AG09309 (cell line): ENCODE data around the gene ADCK1.

Experiments used
- DNase-seq: peaks from one replicate; pipeline ENCODE4 v3.0.0-alpha.2; 2010; ENCODE audit warnings: low read depth
- H3K4me3 ChIP-seq: 2 replicates; pipeline ENCODE4 v1.5.1; 2011; ENCODE audit warnings: mild to moderate bottlenecking, low read depth, low read length, moderate library complexity; ENCODE audit not compliant: control insufficient read depth
- TF ChIP-seq, protein P1 (sequence below): IDR thresholded peaks from 2 replicates; pipeline ENCODE4 v1.5.1; 2011; ENCODE audit warnings: mild to moderate bottlenecking, low read depth, low read length, inconsistent platforms; ENCODE audit not compliant: insufficient read depth, control insufficient read depth; ENCODE audit errors: missing control alignments

The ADCK1 gene

DNA sequence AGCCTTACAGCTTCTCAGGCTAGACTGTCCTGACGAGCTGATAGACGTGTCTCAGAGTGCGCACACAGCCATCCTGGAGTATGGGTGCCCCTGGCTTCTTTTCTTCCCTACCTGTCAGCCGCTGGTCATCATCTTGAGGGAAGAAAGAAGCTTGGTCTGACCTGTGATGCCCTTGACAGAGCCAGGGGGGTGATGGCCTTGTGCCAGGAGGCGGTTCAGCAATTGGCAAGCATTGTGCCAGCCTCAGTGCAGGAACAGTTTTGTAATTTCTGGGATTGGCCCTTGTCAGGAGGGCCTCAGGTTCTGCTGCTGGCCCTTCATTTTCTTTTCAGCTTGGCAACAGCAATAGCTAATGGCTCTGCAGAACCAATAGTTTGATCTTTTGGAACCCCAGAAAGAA is 80.1 kb downstream of the ADCK1 start:
- H3K4me3 ChIP-seq = no peak overlapping the region
- TF ChIP-seq, protein P1, sequence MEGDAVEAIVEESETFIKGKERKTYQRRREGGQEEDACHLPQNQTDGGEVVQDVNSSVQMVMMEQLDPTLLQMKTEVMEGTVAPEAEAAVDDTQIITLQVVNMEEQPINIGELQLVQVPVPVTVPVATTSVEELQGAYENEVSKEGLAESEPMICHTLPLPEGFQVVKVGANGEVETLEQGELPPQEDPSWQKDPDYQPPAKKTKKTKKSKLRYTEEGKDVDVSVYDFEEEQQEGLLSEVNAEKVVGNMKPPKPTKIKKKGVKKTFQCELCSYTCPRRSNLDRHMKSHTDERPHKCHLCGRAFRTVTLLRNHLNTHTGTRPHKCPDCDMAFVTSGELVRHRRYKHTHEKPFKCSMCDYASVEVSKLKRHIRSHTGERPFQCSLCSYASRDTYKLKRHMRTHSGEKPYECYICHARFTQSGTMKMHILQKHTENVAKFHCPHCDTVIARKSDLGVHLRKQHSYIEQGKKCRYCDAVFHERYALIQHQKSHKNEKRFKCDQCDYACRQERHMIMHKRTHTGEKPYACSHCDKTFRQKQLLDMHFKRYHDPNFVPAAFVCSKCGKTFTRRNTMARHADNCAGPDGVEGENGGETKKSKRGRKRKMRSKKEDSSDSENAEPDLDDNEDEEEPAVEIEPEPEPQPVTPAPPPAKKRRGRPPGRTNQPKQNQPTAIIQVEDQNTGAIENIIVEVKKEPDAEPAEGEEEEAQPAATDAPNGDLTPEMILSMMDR = no peak
- DNase-seq = no peak

DNA sequence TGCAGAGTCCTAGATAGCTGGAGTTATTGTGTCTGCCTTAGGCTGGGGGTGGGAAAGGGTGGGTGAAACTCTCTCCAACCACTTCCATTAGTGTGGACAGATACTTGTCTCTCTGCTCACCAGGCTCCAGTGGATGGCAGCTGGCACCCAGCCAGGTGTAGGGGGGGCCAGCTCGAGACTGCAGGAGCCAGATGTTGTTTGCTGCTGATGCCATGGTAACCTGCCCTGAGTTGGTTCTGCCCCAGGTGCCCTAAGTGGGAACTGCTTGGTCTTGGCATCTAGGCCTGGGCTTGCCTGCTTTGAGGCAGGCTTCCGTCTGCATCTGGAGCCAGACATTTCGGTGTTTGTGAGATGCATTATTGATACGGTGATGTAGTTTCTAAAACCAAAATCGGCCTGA is 82.2 kb downstream of the ADCK1 start:
- no peak overlapping the region for H3K4me3 ChIP-seq
- TF ChIP-seq, protein P1 = no peak
- DNase-seq = no peak

DNA sequence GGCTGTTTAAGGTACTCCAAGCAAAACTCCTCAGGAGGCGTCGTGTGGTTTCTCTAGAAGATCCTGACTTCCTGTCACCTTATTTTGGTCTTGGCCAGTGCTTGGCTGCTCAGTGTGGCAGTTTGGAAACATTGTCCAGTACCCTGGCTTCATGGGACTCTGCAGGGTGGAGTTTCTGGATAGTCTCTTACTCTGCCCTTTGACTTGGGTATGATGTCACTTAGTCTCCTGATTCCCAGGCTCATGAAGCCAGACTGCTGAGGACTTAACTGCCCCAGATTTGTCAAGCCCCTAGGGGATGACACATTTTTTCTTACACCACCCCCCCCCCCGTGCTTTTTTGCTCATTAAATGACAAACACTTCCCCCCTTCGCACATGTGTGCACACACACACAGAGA is 82.7 kb downstream of the ADCK1 start:
- TF ChIP-seq, protein P1 = no peak
- no peak for DNase-seq
- no peak overlapping the region for H3K4me3 ChIP-seq

DNA sequence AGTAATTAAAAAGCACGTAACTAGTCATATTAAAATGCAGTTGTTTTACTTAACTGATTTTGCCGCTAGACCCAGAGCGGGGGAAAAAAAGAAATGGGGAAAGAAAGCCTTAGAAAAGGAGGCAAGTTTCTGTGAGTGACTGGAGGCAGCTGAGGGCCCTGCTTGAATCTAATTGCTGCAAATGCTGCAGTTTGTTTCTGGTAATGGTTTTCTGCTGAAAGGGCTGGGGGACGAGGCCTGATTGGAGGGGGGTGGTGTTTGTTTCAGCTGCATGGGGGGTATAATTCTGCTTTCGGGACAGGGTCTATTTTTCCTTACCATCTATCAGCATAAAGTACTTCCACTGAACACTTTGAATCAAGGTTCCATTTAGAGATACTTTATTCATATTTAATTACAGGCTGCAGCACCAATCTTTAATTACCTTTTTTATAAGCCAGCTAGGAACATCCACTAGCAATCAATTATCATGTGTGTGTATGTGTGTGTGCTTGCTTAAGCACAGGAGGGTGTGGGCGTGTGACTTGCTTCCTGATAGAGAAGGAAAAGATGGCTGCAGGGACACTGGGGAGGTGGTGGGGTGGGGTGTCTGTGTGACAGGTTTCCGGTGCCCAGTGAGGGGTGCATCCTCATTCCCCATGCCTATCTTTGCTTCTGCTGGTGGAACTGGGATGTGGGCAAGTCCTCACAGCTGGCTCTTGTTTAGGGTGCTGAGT is 83.4 kb downstream of the ADCK1 start:
- no peak overlapping the region for H3K4me3 ChIP-seq
- no peak for DNase-seq
- TF ChIP-seq, protein P1 = no peak

DNA sequence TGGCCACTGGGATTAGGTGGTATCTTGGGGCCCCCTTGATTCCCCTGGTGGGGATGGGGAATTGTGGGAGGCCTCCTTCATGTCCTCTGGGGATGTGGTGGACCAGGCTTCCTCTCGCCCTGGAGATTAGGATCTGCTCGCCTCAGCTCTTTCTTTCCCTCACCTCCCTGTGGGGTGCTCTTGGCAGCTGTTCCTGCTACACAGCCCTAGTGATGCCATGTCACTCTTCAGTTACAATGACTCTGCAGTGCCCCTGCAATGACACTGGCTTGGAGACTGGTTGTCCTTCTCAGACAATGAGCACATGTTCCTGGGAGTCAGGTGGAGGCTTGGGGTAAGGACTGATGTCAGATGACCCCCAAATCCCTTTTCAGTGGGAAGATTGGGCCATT is 83.9 kb downstream of the ADCK1 start:
- no peak overlapping the region for H3K4me3 ChIP-seq
- no peak for DNase-seq
- TF ChIP-seq, protein P1 = no peak

DNA sequence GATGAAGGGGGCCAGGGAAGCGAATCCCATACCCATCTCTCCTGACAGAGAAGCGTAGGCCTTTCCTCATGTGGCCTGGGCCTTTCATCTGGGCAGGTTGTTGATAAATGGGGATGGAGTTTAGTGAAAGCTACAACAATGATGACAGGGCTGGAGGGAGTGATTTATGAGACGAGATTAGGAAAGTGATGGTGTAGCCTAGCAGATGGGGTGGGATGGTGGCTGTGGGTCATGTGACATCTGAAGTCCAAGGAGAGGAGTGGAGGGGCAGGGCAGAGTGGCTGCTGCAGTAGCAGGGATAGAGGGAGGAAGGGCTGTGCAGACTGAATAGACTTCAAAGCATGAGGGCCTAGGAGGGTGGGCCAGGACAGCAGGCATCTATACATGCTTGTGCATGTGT is 85.5 kb downstream of the ADCK1 start:
- TF ChIP-seq, protein P1 = no peak
- no peak overlapping the region for H3K4me3 ChIP-seq
- no peak for DNase-seq
